ENCODE measurements around the gene CLEC4G.
"Not testable (repeated sequence)": the region's sequence is repeated elsewhere in the genome, so short reads cannot be mapped to it uniquely, and the experiment has no call there.

The CLEC4G gene

DNA sequence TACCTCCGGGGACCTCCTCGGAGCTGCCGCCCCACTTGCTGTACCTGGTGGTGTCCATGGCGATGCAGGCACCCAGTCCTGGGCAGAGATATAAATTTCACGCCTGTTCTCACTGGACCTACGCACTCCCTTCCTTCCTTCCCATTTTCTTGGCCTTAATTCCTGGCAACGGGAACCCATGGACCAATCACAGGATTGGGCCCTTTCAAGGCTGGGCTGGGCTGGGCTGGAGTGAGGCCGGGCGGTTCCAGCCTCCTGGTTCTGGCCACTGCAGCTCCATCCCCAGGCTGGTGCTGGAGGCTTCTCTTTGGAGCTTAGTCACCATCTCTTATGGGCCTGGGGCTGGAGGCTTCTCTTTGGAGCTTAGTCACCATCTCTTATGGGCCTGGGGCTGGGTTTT lies at the start of gene CLEC4G:
TSS of gene CLEC4G (minus strand) at position 66 of the 400 bp plus-strand sequence. CDS start at position 58, 8 bp downstream.
- in situ Hi-C loops (cut with HindIII; ENCODE audit: low sequenced_read_pairs), result no loop called here

DNA sequence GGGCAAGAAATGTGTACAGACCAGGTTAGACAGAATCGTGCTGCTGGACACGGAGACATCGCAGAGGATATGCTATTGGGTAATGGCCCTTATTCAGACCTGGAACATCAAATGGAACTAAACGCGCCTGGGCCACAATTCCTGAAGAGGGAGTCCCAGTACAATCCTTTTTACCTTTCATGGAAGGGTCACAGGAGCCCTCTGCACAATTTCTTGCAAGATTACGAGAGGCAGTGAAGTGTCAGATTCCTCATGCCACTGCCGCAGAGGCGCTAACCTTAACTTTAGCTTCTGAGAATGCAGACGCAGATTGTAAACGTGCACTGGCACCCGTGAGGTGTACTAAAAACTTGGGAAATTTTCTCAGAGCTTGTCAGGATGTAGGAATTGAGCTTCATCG lies 49.2 kb upstream of the CLEC4G start:
- in situ Hi-C loops (cut with HindIII; ENCODE audit: low sequenced_read_pairs), result no loop called here

- in situ Hi-C loops (cut with HindIII; ENCODE audit: low sequenced_read_pairs), result no loop called here
Observed at GRCh38 chr19:7779631-7780486, 47.9 kb upstream of the CLEC4G start.

DNA sequence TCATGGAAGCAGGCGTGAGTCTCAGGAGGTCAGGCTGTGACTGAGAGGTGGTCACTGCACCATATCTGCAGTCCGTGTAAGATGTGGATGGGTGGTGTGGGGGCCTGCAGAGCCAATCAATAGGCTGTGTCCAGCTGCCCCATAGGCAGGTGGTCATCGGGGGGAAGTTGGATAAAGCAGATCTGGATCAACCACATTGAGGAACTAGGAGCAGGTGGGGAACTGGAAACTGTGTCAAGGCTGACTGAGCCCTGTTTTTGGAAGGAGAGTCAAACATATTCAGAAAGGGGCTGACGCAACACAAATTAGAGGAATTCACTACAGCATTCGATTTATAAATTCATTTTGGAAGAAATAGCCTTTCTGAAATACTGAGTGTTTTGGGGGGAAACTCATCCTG lies 46.2 kb upstream of the CLEC4G start:
- in situ Hi-C loops (cut with HindIII; ENCODE audit: low sequenced_read_pairs), result no loop called here

DNA sequence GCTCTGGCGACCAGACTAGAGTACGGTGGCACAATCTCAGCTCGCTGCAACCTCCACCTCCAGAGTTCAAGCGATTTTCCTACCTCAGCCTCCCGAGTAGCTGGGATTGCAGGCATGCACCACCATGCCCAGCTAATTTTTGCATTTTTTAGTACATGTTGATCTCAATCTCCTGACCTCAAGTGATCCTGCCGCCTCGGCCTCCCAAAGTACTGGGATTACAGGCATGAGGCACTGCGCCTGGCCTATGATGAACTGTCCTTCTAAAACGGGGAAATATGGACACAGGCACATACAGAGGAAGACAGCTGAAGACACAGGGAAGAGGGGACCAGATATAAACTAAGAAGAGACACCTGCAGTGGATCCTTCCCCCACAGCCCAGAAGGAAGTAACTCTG lies 43.9 kb upstream of the CLEC4G start:
- in situ Hi-C loops (cut with HindIII; ENCODE audit: low sequenced_read_pairs), result no loop called here

- in situ Hi-C loops (cut with HindIII; ENCODE audit: low sequenced_read_pairs), result no loop called here
Observed at GRCh38 chr19:7773841-7774240, 41.9 kb upstream of the CLEC4G start.

- in situ Hi-C loops (cut with HindIII; ENCODE audit: low sequenced_read_pairs), result no loop called here
Observed at GRCh38 chr19:7772752-7773291, 40.9 kb upstream of the CLEC4G start.

- in situ Hi-C loops (cut with HindIII; ENCODE audit: low sequenced_read_pairs), result no loop called here
Observed at GRCh38 chr19:7771072-7771471, 39.2 kb upstream of the CLEC4G start.

DNA sequence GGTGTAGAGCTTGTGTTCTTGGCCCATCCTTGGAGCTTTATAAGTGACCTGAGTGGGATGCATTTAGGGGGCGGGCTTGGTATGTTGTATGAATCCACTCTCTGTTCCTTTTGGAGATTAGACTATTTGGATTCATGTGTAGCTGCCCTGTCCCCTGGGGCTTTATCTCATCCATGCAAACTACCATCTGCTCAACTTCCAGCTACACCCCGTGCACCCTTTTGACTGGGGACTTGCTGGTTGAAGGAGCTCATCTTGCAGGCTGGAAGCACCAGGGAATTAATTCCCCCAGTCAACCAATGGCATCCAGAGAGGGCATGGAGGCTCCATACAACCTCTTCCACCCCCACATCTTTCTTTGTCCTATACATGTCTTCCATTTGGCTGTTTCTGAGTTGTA lies 37.3 kb upstream of the CLEC4G start:
- in situ Hi-C loops (cut with HindIII; ENCODE audit: low sequenced_read_pairs), result no loop called here

- in situ Hi-C loops (cut with HindIII; ENCODE audit: low sequenced_read_pairs), result no loop called here
Observed at GRCh38 chr19:7767487-7767886, 35.6 kb upstream of the CLEC4G start.

DNA sequence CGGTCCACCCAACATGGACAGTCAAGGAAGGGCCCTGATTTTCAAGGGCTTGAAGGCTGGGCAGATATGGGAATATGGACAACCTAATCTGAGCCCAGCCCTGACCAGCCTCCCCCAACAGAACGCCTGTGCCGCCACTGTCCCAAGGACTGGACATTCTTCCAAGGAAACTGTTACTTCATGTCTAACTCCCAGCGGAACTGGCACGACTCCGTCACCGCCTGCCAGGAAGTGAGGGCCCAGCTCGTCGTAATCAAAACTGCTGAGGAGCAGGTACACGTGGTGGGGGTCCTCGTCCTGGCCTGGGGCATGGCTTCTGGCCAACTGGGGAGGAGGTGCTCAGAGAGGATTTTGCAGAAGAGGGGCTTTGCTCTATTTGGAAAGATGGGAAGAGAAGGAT lies 34.6 kb upstream of the CLEC4G start:
- in situ Hi-C loops (cut with HindIII; ENCODE audit: low sequenced_read_pairs), result no loop called here

DNA sequence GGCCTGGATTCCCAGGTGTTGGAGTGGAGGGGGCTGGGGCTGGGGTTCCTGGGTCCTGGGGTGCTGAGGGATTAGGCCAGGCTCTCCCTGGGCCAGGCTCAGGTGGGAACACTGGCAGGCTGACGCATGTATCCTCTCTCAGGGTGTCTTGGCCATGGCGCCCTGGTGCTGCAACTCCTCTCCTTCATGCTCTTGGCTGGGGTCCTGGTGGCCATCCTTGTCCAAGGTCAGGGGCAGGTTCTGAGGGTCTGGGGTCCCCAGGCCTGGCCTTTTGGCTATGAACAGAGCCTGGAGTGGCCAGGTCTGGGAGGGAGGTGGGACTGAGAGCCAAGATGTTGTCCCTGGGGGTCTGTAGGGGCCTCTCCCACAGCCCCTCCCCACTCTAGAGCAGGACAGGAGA lies 33.1 kb upstream of the CLEC4G start:
- in situ Hi-C loops (cut with HindIII; ENCODE audit: low sequenced_read_pairs), result not testable (repeated sequence)

DNA sequence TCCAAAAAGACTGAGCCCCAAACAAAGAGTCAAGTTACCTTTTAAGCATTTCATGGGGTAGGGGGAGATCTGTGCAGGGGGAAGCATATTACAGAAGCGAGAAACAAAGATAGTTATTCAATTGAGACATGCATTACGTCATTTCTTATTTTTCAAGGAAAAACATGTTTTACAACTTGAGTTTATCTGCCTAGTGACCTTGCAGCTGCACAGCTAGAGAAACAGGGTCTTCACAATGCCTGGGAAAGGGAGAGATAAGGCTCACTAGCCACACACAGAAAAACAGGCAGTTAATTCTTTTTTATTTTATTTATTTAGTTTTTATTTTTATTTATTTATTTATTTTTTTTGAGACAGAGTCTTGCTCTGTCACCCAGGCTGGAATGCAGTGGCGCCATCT lies 32.2 kb upstream of the CLEC4G start:
- in situ Hi-C loops (cut with HindIII; ENCODE audit: low sequenced_read_pairs), result not testable (repeated sequence)

DNA sequence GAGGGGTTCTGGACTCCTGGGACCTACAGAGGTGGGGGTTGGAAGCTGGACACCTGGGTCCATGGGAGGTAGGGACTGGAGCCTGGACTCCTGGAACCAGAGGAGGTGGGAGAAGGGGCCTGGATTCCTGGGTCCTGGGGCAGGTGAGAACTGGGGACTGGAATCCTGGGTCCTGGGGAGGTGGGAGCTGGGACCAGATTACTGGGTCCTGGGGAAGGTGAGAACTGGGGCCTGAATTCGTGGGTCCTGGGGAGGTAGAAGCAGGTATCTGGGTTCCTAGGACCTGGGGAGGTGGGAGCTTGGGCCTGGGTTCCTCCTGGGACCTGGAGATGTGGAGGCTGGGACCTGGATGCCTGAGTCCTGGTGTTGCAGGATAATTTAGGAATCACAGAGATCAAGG lies 31.8 kb upstream of the CLEC4G start:
- in situ Hi-C loops (cut with HindIII; ENCODE audit: low sequenced_read_pairs), result no loop called here

GRCh38 chr19:7762719-7763293 lies 30.9 kb upstream of the CLEC4G start, which contains the start of gene CLEC4M:
Gene CLEC4M, plus strand, starts transcription at chr19:7763243. Its CDS starts 24 bp downstream, at chr19:7763267.
- in situ Hi-C loops (cut with HindIII; ENCODE audit: low sequenced_read_pairs), result no loop called here

DNA sequence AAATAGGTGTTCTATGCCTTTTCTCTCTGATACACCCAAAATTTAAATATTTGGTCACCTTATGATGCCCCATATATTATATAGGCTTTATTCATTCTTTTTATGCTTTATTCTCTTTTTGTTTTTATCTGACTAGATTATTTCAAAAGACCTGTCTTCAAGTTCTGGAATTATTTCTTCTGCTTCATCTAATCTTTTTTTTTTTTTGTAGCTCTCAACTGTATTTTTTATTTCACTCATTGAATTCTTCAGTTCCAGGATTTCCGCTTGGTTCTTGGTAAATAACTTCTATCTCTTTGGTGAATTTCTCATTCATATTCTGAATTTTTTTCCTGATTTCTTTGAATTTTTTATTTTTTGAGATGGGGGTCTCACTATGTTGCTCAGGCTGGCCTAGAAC lies 27.2 kb upstream of the CLEC4G start:
- in situ Hi-C loops (cut with HindIII; ENCODE audit: low sequenced_read_pairs), result no loop called here

GRCh38 chr19:7757358-7757757 lies 25.4 kb upstream of the CLEC4G start:
- in situ Hi-C loops (cut with HindIII; ENCODE audit: low sequenced_read_pairs), result no loop called here

- in situ Hi-C loops (cut with HindIII; ENCODE audit: low sequenced_read_pairs), result no loop called here
Observed at GRCh38 chr19:7756258-7756657, 24.3 kb upstream of the CLEC4G start.

GRCh38 chr19:7751157-7751783 lies 19.4 kb upstream of the CLEC4G start:
- in situ Hi-C loops (cut with HindIII; ENCODE audit: low sequenced_read_pairs), result no loop called here

DNA sequence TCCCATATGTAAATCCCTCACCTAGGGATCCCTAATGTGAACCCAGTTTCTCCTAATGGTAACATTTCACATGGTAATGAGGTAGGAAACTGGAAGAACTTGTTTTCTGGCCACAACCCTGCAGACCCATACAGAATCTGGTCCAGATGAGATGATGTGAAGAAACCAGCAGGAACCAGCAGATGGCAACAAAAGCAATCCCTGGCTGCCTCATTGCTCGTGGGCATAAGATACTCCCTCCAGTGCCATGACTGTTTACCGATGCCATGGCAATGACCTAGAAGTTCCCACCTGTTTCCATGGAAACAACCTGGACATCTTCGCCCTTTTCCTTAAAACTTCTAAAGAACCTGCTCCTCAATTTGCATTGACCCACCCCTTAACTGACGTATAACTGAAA lies 16.8 kb upstream of the CLEC4G start:
- in situ Hi-C loops (cut with HindIII; ENCODE audit: low sequenced_read_pairs), result no loop called here

GRCh38 chr19:7748171-7748570 lies 16.3 kb upstream of the CLEC4G start:
- in situ Hi-C loops (cut with HindIII; ENCODE audit: low sequenced_read_pairs), result no loop called here
